Mucosa of rectum (tissue), 2 donors: Measurements from ENCODE around the gene TNC.

ENCODE experiments used
- H3K27ac ChIP-seq, 2 donors: one replicate each; pipeline ENCODE4 v1.7.0; 2013; ENCODE audit warnings: inconsistent platforms in 2 of 2, low read depth in 2 of 2, low read length in 2 of 2
- H3K27me3 ChIP-seq, 2 donors: one replicate each; pipeline ENCODE4 v1.7.0; 2013; ENCODE audit warnings: low read length in 2 of 2; ENCODE audit not compliant: control insufficient read depth in 2 of 2, insufficient read depth in 2 of 2
- H3K36me3 ChIP-seq, 2 donors: one replicate each; pipeline ENCODE4 v1.7.0; 2013; ENCODE audit warnings: low read length in 2 of 2; ENCODE audit not compliant: control insufficient read depth in 2 of 2, insufficient read depth in 2 of 2
- H3K4me1 ChIP-seq, 2 donors: one replicate each; pipeline ENCODE4 v1.7.0; 2013; ENCODE audit warnings: low read length in 2 of 2, mild to moderate bottlenecking in 1 of 2; ENCODE audit not compliant: control insufficient read depth in 2 of 2, insufficient read depth in 2 of 2
- H3K4me3 ChIP-seq, 2 donors: one replicate each; pipeline ENCODE4 v1.7.0; 2013; ENCODE audit warnings: low read length in 2 of 2
- H3K9ac ChIP-seq, 2 donors: one replicate each; pipeline ENCODE4 v1.7.0; 2013; ENCODE audit warnings: low read length in 2 of 2, low read depth in 1 of 2, mild to moderate bottlenecking in 1 of 2
- H3K9me3 ChIP-seq, 2 donors: one replicate each; pipeline ENCODE4 v1.7.0; 2013; ENCODE audit warnings: low read length in 2 of 2; ENCODE audit not compliant: control insufficient read depth in 2 of 2
- donor health status: healthy.
- donor health status: Normal muscosa, but diverticular disease.

The TNC gene

DNA sequence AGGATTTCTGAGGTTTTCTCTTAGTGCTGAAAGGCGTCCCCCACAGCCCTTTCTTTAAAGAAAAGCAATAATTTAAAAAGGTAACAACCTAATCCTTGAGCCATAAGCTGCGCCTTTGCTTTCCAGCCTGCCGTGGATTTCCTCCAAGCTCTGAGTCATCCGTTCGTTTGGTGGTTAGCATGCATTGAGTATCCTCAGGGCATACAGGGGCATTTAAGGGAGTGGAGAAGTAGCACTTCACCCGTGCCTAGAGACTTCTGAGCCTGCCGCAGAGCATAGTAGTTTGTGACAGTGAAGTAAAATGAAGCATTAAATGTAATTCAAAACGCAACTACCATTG, 892 bp upstream of the TNC start:
- Histone ChIP-seq H3K4me3 (peak overlapping the region in 1 of 2 donors; percentile 55), H3K27ac (peak overlapping the region; percentile 44 to 71), H3K9me3 (no peaks in the 10 kb centered on the region), H3K4me1 (peaks cover 0 to 3% of the 10 kb centered on the region in 2 donors), H3K9ac (no peak overlapping the region), H3K27me3 (peaks cover 23 to 25% of the 10 kb centered on the region in 2 donors), H3K36me3 (no peaks in the 10 kb centered on the region)

GRCh38 chr9:115116421-115117284, 1.3 kb downstream of the TNC start:
- peaks cover 23 to 25% of the 10 kb centered on the region in 2 donors for H3K27me3 ChIP-seq
- H3K4me1 ChIP-seq: peaks cover 0 to 3% of the 10 kb centered on the region in 2 donors
- peak overlapping the region; percentile 7 to 55 for H3K4me3 ChIP-seq
- no peaks in the 10 kb centered on the region for H3K36me3 ChIP-seq
- H3K9ac ChIP-seq: peak overlapping the region; percentile 7 to 33
- H3K9me3 ChIP-seq: no peaks in the 10 kb centered on the region
- H3K27ac ChIP-seq: peak overlapping the region; percentile 11 to 45

DNA sequence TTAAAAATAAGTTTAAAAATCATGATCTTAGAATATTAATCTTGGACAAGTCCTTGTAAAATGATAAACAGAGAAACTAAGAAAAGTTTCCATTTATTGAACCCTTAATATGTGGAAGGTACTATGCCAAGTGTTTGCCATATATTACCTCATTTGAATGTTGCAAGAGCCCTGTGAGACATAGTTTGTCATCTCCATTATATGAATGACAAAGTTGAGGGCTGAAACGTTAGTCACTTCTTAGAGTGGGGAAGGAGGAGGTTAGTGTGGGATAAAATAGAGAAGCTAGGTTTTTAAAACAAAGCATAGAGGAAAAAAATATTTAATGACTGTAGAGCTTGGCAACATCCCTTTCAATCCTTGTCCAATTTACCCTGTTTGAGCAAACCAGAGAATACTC, 2.0 kb downstream of the TNC start:
- Histone ChIP-seq H3K4me1 (peaks cover 0 to 3% of the 10 kb centered on the region in 2 donors), H3K27ac (peak overlapping the region; percentile 7 to 11), H3K9ac (no peak overlapping the region), H3K27me3 (peaks cover 23 to 25% of the 10 kb centered on the region in 2 donors), H3K4me3 (peak overlapping the region in 1 of 2 donors; percentile 55), H3K36me3 (no peaks in the 10 kb centered on the region), H3K9me3 (no peaks in the 10 kb centered on the region)

DNA sequence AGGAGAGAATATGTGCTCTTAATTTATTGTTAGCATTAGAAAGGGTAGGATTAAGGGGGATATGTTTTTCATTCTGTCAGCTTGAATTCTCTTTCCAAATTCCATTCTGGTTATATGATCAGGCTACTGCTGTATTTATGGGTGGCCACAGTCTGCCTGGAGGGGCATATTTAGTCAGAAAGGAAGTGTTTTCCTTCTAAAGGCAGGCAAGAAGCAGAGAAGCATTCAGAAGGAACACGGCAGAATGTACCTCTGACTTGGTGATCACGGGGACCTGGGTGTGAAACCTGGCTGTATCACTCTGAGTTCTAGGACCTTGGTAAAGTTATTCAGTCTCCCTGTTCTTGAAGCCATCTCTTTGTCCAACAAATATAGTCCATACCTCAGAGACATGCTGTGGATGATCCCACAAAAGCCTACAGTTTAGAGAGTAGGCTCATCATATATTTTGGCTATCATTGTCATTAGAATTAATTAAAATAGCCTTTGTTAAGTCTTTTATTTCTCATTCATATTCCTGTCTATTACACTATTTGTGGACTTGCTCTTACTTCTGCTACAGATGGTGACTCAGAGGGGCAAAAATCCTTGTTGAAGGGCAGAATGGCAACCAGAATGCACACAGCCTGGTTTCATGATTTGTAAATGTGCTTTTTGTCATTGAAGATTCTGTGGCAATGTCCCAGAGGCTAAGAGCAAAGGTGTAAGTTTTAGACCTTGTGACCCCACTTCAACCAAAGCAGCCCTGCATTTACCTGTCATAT, 2.7 kb downstream of the TNC start:
- Histone ChIP-seq H3K4me3 (peak overlapping the region in 1 of 2 donors; percentile 26), H3K9ac (no peak overlapping the region), H3K27ac (no peak overlapping the region), H3K36me3 (no peaks in the 10 kb centered on the region), H3K9me3 (no peaks in the 10 kb centered on the region), H3K27me3 (peaks cover 23 to 24% of the 10 kb centered on the region in 2 donors), H3K4me1 (peaks cover 0 to 3% of the 10 kb centered on the region in 2 donors)

DNA sequence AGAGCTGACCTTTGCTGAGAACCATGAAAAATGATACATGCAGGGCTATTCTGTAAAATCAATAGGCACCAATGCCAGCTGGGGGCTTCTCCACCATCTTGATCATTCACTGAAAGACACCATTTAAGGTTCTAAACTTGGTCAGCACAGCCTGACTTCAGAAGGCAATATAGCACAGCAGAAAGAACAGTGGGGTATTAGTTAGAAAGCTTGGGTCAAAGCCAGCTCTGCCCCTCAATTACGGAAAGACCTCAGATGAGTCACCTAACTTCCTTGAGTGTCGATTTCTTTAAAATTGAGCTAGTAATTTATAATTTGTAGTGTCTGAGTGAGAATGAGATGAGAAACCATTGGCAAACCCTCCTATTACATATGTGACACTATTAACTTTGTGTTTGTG, 3.4 kb downstream of the TNC start:
- Histone ChIP-seq H3K9ac (no peak overlapping the region), H3K4me1 (peaks cover 0 to 3% of the 10 kb centered on the region in 2 donors), H3K9me3 (no peaks in the 10 kb centered on the region), H3K4me3 (no peak overlapping the region), H3K27ac (no peak overlapping the region), H3K36me3 (no peaks in the 10 kb centered on the region), H3K27me3 (peaks cover 21% of the 10 kb centered on the region in 2 donors)

DNA sequence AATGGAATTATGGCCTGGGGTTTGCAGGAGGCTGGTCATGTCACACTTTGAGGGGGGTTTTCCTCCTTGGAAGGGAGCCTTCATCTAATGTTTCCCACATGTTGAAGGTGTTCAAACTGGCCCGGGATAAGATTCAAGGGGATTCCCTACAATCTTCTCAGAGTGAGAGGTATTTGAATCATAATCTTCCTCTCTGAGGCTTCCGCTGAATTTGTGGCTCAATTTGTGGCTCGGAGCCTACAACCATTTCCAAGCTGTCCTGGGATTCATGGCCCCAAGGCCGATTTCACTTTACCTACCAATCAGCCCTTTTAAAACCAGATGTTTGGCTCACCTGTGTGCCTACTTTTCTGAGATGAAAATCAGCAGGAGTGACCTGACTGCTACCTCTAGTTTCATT, 3.9 kb downstream of the TNC start:
- Histone ChIP-seq H3K9ac (no peak overlapping the region), H3K4me3 (no peak overlapping the region)

GRCh38 chr9:115111874-115112273, 6.1 kb downstream of the TNC start:
- Histone ChIP-seq H3K4me3 (no peak overlapping the region), H3K4me1 (no peaks in the 10 kb centered on the region), H3K27me3 (peaks cover 3 to 9% of the 10 kb centered on the region in 2 donors), H3K27ac (no peak overlapping the region), H3K9ac (no peak overlapping the region), H3K9me3 (no peaks in the 10 kb centered on the region), H3K36me3 (no peaks in the 10 kb centered on the region)

More for the DNA sequence above, 3.9 kb downstream of the TNC start:
- Histone ChIP-seq H3K27ac (no peak overlapping the region), H3K9me3 (no peaks in the 10 kb centered on the region), H3K4me1 (peaks cover 0 to 3% of the 10 kb centered on the region in 2 donors), H3K36me3 (no peaks in the 10 kb centered on the region), H3K27me3 (peaks cover 20 to 21% of the 10 kb centered on the region in 2 donors)

- Histone ChIP-seq H3K4me3 (no peak overlapping the region), H3K27ac (no peak overlapping the region), H3K9ac (no peak overlapping the region), H3K36me3 (no peaks in the 10 kb centered on the region), H3K4me1 (peaks cover 0 to 3% of the 10 kb centered on the region in 2 donors), H3K9me3 (no peaks in the 10 kb centered on the region), H3K27me3 (no peaks in the 10 kb centered on the region)
These were observed 8.5 kb downstream of the TNC start for GRCh38 chr9:115109486-115109885.

- Histone ChIP-seq H3K36me3 (no peaks in the 10 kb centered on the region), H3K9ac (no peak overlapping the region), H3K27me3 (no peaks in the 10 kb centered on the region), H3K4me1 (peaks cover 0 to 3% of the 10 kb centered on the region in 2 donors), H3K9me3 (no peaks in the 10 kb centered on the region), H3K4me3 (no peak overlapping the region), H3K27ac (no peak overlapping the region)
These were observed 10.3 kb downstream of the TNC start for GRCh38 chr9:115107701-115108100.

GRCh38 chr9:115106642-115107041, 11.3 kb downstream of the TNC start:
- Histone ChIP-seq H3K36me3 (no peaks in the 10 kb centered on the region), H3K9me3 (no peaks in the 10 kb centered on the region), H3K9ac (no peak overlapping the region), H3K27ac (no peak overlapping the region), H3K27me3 (no peaks in the 10 kb centered on the region), H3K4me1 (peaks cover 0 to 3% of the 10 kb centered on the region in 2 donors), H3K4me3 (no peak overlapping the region)
